Activated CD8-positive, alpha-beta memory T cell treated with anti-CD3 and anti-CD28 coated beads, Interleukin-2, amount 50 U/mL, for 4 hours (primary cell): Measurements from ENCODE around the gene NUP98.

Experiments
- DNase-seq: peaks from one replicate; pipeline ENCODE4 v3.0.0-alpha.2; 2020

Gene NUP98

GRCh38 chr11:3723014-3723708, 74.2 kb downstream of the NUP98 start:
- no peak for DNase-seq

- no peak for DNase-seq
Observed at GRCh38 chr11:3722100-3722499, 75.3 kb downstream of the NUP98 start.

- DNase-seq, result no peak
Observed at GRCh38 chr11:3720997-3721396, 76.4 kb downstream of the NUP98 start.

- no peak for DNase-seq
Observed at GRCh38 chr11:3712274-3712673, 85.1 kb downstream of the NUP98 start.

GRCh38 chr11:3710485-3711259, 86.7 kb downstream of the NUP98 start:
- DNase-seq, result no peak

- no peak for DNase-seq
Observed at GRCh38 chr11:3709977-3710376, 87.4 kb downstream of the NUP98 start.

- DNase-seq, result no peak
Observed at GRCh38 chr11:3707176-3707575, 90.2 kb downstream of the NUP98 start.

- no peak for DNase-seq
Observed at GRCh38 chr11:3703383-3703782, 94.0 kb downstream of the NUP98 start.

- DNase-seq, result no peak
Observed at GRCh38 chr11:3700910-3701309, 96.4 kb downstream of the NUP98 start.

- DNase-seq, result no peak
Observed at GRCh38 chr11:3700410-3700809, 96.9 kb downstream of the NUP98 start.

- DNase-seq, result no peak
Observed at GRCh38 chr11:3686751-3687150, 110.6 kb downstream of the NUP98 start.

GRCh38 chr11:3685923-3686322, 111.4 kb downstream of the NUP98 start:
- no peak for DNase-seq

GRCh38 chr11:3684819-3685172, 112.6 kb downstream of the NUP98 start:
- no peak for DNase-seq

- DNase-seq, result no peak
Observed at GRCh38 chr11:3684129-3684818, 113.1 kb downstream of the NUP98 start.

- no peak for DNase-seq
Observed at GRCh38 chr11:3683039-3683438, 114.3 kb downstream of the NUP98 start.

- DNase-seq, result no peak
Observed at GRCh38 chr11:3679077-3679476, 118.3 kb downstream of the NUP98 start.

GRCh38 chr11:3675971-3676370, 121.4 kb downstream of the NUP98 start:
- DNase-seq, result no peak

GRCh38 chr11:3674189-3674588, 123.2 kb downstream of the NUP98 start:
- DNase-seq, result no peak

GRCh38 chr11:3671334-3672254, 125.8 kb downstream of the NUP98 start, which contains the start of gene CHRNA10:
Gene CHRNA10, minus strand, starts transcription at chr11:3671384. Its CDS starts 72 bp downstream, at chr11:3671312.
- DNase-seq, result no peak

- no peak for DNase-seq
Observed at GRCh38 chr11:3669742-3670183, 127.6 kb downstream of the NUP98 start.

- no peak for DNase-seq
Observed at GRCh38 chr11:3669128-3669527, 128.2 kb downstream of the NUP98 start.

GRCh38 chr11:3667149-3668035, 130.0 kb downstream of the NUP98 start:
- DNase-seq, result no peak
